ENCODE data around the gene TGM2. TPM values are rescaled to one million over a fixed set of nuclear protein-coding genes. Genes with fewer than 3 reads are reported as not detected.
A peak's percentile ranks its signal among the peaks of the same experiment; 100 is the strongest.

TGM2 gene
- total RNA-seq, 1 experiment from 2014 or later, result 113 TPM

- POLR2A ChIA-PET, result interaction anchor here (0.6 kb wide), 1 partner anchor 82 kb away, joined by 5 read pairs; no protein-coding TSS in a partner anchor
- in situ Hi-C loops (cut with HindIII; ENCODE audit: low pct_unique_long_range_greater_than_20kb, low sequenced_read_pairs) (no loop called here), intact Hi-C loops (cut with micrococcal nuclease; ENCODE audit: unreplicated experiment) (no loop called here)
- Histone ChIP-seq H3K9me3 (ENCODE audit: control insufficient read depth, insufficient read depth, low read depth, low read length) (no peaks in the 10 kb centered on the region), H3K27me3 (ENCODE audit: control insufficient read depth, insufficient read depth, low read length) (no peaks in the 10 kb centered on the region), H3K4me1 (ENCODE audit: control insufficient read depth, insufficient read depth, low read length) (peaks cover 6% of the 10 kb centered on the region), H3K4me3 (ENCODE audit: low read depth in 2 of 2, low read length in 2 of 2) (no peak overlapping the region), H3K36me3 (ENCODE audit: control insufficient read depth, insufficient read depth, low read length) (no peaks in the 10 kb centered on the region), H3K27ac (ENCODE audit: low read length) (no peak overlapping the region)
- BruUV-seq (replicated peaks), result TSS peak; percentile 56
- DNase-seq (ENCODE audit: low read depth, low spot score) (no peak), ATAC-seq (no peak)
- CTCF ChIA-PET, result no interaction called here
- TF ChIP-seq CTCF (IDR thresholded peaks at IDR 0.05), result no peak
- TF ChIP-seq TCF7L2 (IDR thresholded peaks at IDR 0.05; ENCODE audit: low read depth, low read length), result no peak
- no peak for TF ChIP-seq REST (IDR thresholded peaks at IDR 0.05; ENCODE audit: insufficient read depth in 1 of 2, low read depth in 2 of 2, low read length in 1 of 2)
- no peak for TF ChIP-seq SIN3A (IDR thresholded peaks at IDR 0.05; ENCODE audit: borderline replicate concordance, insufficient read depth, low read depth, low read length)
- no peak for TF ChIP-seq POLR2AphosphoS5 (IDR thresholded peaks at IDR 0.05; ENCODE audit: low read depth, low read length)
Measured at GRCh38 chr20:38162149-38162548, 2.9 kb downstream of the TGM2 start.

GRCh38 chr20:38161412-38161774 is 3.7 kb downstream of the TGM2 start:
- in situ Hi-C loops (cut with HindIII; ENCODE audit: low pct_unique_long_range_greater_than_20kb, low sequenced_read_pairs), result no loop called here

More at GRCh38 chr20:38161412-38161774, 3.7 kb downstream of the TGM2 start:
- CTCF ChIA-PET, result interaction anchor here (0.6 kb wide), 1 partner anchor 58 kb away, joined by 5 read pairs; no protein-coding TSS in a partner anchor
- H3K9me3 ChIP-seq (ENCODE audit: control insufficient read depth, insufficient read depth, low read depth, low read length), result no peaks in the 10 kb centered on the region
- no TSS peak for BruUV-seq (replicated peaks)
- ATAC-seq (no peak), DNase-seq (ENCODE audit: low read depth, low spot score) (no peak)
- POLR2A ChIA-PET, result no interaction called here
- H3K4me3 ChIP-seq (ENCODE audit: low read depth in 2 of 2, low read length in 2 of 2), result no peak overlapping the region
- no peaks in the 10 kb centered on the region for H3K36me3 ChIP-seq (ENCODE audit: control insufficient read depth, insufficient read depth, low read length)
- H3K27ac ChIP-seq (ENCODE audit: low read length), result no peak overlapping the region
- intact Hi-C loops (cut with micrococcal nuclease; ENCODE audit: unreplicated experiment), result no loop called here
- H3K4me1 ChIP-seq (ENCODE audit: control insufficient read depth, insufficient read depth, low read length), result peaks cover 6% of the 10 kb centered on the region
- H3K27me3 ChIP-seq (ENCODE audit: control insufficient read depth, insufficient read depth, low read length), result no peaks in the 10 kb centered on the region
- no peak for TF ChIP-seq CTCF (IDR thresholded peaks at IDR 0.05)
- no peak for TF ChIP-seq POLR2AphosphoS5 (IDR thresholded peaks at IDR 0.05; ENCODE audit: low read depth, low read length)
- TF ChIP-seq REST (IDR thresholded peaks at IDR 0.05; ENCODE audit: insufficient read depth in 1 of 2, low read depth in 2 of 2, low read length in 1 of 2), result no peak
- no peak for TF ChIP-seq TCF7L2 (IDR thresholded peaks at IDR 0.05; ENCODE audit: low read depth, low read length)
- TF ChIP-seq SIN3A (IDR thresholded peaks at IDR 0.05; ENCODE audit: borderline replicate concordance, insufficient read depth, low read depth, low read length), result no peak
